Caco-2 (cell line): ENCODE results near the gene SRRM2. TPM values are rescaled to one million over a fixed set of nuclear protein-coding genes. Genes with fewer than 3 reads are reported as not detected.

Source experiments
- BruUV-seq: library from RNA; stranded (reverse); fragments of 400-500 nt; replicated peaks from 2 replicates; lab custom pipeline; 2021; lab: Mats Ljungman, UMichigan
- CTCF ChIA-PET: fragments of 300-600 bp; sonication (Branson Sonifier 250); formaldehyde crosslinking; loops from one replicate; lab custom pipeline; 2022; ENCODE audit warnings: antibody characterized with exemption; lab: Charles Lee
- POLR2A ChIA-PET: fragments of 300-600 bp; sonication (Branson Sonifier 250); formaldehyde crosslinking; loops from one replicate; lab custom pipeline; 2022; ENCODE audit warnings: antibody characterized with exemption; lab: Charles Lee
- DNase-seq, 2 experiments: peaks; one replicate each; pipeline versions ENCODE4 v3.0.0 to v3.0.0-alpha.2; 2020 to 2022
- H3K27me3 ChIP-seq: replicated peaks from 2 replicates; pipeline ENCODE4 v1.6.0; 2011; ENCODE audit warnings: low read length; ENCODE audit not compliant: control insufficient read depth, insufficient read depth
- H3K36me3 ChIP-seq: 2 replicates; pipeline ENCODE4 v1.5.1; 2011; ENCODE audit warnings: low read length; ENCODE audit not compliant: control insufficient read depth, insufficient read depth
- H3K4me1 ChIP-seq: fragments of 250-450 bp; sonication (Bioruptor Pico); 2 replicates; pipeline ENCODE4 v1.5.1; 2020; ENCODE audit warnings: mild to moderate bottlenecking
- H3K4me3 ChIP-seq: 2 replicates; pipeline ENCODE4 v1.5.1; 2011; ENCODE audit warnings: low read depth, mild to moderate bottlenecking, control low read depth, low read length
- H3K9me3 ChIP-seq: fragments of 250-450 bp; sonication (Bioruptor Pico); 2 replicates; pipeline ENCODE4 v1.5.1; 2020; ENCODE audit warnings: mild to moderate bottlenecking, moderate library complexity
- H3K27ac Mint-ChIP-seq: one replicate; pipeline ENCODE4 v1.8.0; 2022; ENCODE audit warnings: mixed read lengths; ENCODE audit not compliant: unreplicated experiment
- H3K27me3 Mint-ChIP-seq: one replicate; pipeline ENCODE4 v1.8.0; 2022; ENCODE audit warnings: mixed read lengths; ENCODE audit not compliant: insufficient read depth, unreplicated experiment
- H3K36me3 Mint-ChIP-seq: one replicate; pipeline ENCODE4 v1.8.0; 2022; ENCODE audit warnings: mild to moderate bottlenecking, mixed read lengths; ENCODE audit not compliant: insufficient read depth, unreplicated experiment
- H3K4me1 Mint-ChIP-seq: one replicate; pipeline ENCODE4 v1.8.0; 2022; ENCODE audit warnings: low read depth, mixed read lengths; ENCODE audit not compliant: unreplicated experiment
- H3K4me3 Mint-ChIP-seq: one replicate; pipeline ENCODE4 v1.8.0; 2022; ENCODE audit warnings: mild to moderate bottlenecking, moderate library complexity, mixed read lengths; ENCODE audit not compliant: unreplicated experiment
- H3K9me3 Mint-ChIP-seq: one replicate; pipeline ENCODE4 v1.8.0; 2022; ENCODE audit warnings: mixed read lengths; ENCODE audit not compliant: unreplicated experiment
- CTCF ChIP-seq, 2 experiments: fragments of 200-600 bp in 1 of 2; IDR thresholded peaks; 1 replicate in 1 of 2; 2 replicates in 1 of 2; pipeline versions ENCODE4 v1.5.1 to v1.8.0; 2011 to 2022; ENCODE audit warnings: antibody characterized with exemption in 1 of 2, control low read depth in 1 of 2, inconsistent platforms in 1 of 2, low read depth in 1 of 2, low read length in 1 of 2, mild to moderate bottlenecking in 1 of 2, moderate library complexity in 1 of 2; ENCODE audit not compliant: insufficient read depth in 1 of 2, severe bottlenecking in 1 of 2, unreplicated experiment in 1 of 2
- intact Hi-C: fragments of 100-400 bp; cut with micrococcal nuclease; formaldehyde crosslinking; loops from one replicate; pipeline ENCODE4 v1.10.0; 2022; ENCODE audit not compliant: unreplicated experiment
- total RNA-seq: library from RNA; stranded (reverse); gene quantifications from 2 replicates; pipeline ENCODE4 v1.2.3, GENCODE V29; 2022

SRRM2 gene
- total RNA-seq, 1 experiment from 2014 or later = 332 TPM

GRCh38 chr16:2811703-2812471 lies 59.4 kb downstream of the SRRM2 start:
- Mint-ChIP-seq H3K27me3 (no peaks in the 10 kb centered on the region), H3K4me3 (no peak overlapping the region), H3K9me3 (peaks cover 27% of the 10 kb centered on the region), H3K36me3 (peaks cover 5% of the 10 kb centered on the region), H3K4me1 (peaks cover 6% of the 10 kb centered on the region), H3K27ac (no peak overlapping the region)
- no peak for TF ChIP-seq CTCF (IDR thresholded peaks at IDR 0.05; ENCODE audit: insufficient read depth in 1 of 2, low read depth in 1 of 2, low read length in 1 of 2, severe bottlenecking in 1 of 2, unreplicated experiment in 1 of 2)
- H3K4me1 ChIP-seq = peaks cover 10% of the 10 kb centered on the region
- no peak for DNase-seq
- H3K36me3 ChIP-seq = no peaks in the 10 kb centered on the region
- intact Hi-C loops = no loop called here
- H3K4me3 ChIP-seq = no peak overlapping the region
- ChIA-PET CTCF (interaction anchor here (0.5 to 1.2 kb wide), 2 partner anchors 14 to 70 kb away, joined by 3 to 6 read pairs; partner anchors contain the start of gene PRSS41), POLR2A (no interaction called here)
- H3K9me3 ChIP-seq = no peaks in the 10 kb centered on the region
- BruUV-seq = no TSS peak
- no peaks in the 10 kb centered on the region for H3K27me3 ChIP-seq

GRCh38 chr16:2813771-2814221 lies 61.4 kb downstream of the SRRM2 start:
- H3K36me3 Mint-ChIP-seq = peaks cover 3% of the 10 kb centered on the region
- peaks cover 9% of the 10 kb centered on the region for H3K9me3 Mint-ChIP-seq
- BruUV-seq = no TSS peak
- POLR2A ChIA-PET = no interaction called here
- Histone ChIP-seq H3K27me3 (no peaks in the 10 kb centered on the region), H3K36me3 (no peaks in the 10 kb centered on the region), H3K9me3 (no peaks in the 10 kb centered on the region), H3K4me3 (no peak overlapping the region), H3K4me1 (peaks cover 10% of the 10 kb centered on the region)
- no peak for TF ChIP-seq CTCF (IDR thresholded peaks at IDR 0.05; ENCODE audit: insufficient read depth in 1 of 2, low read depth in 1 of 2, low read length in 1 of 2, severe bottlenecking in 1 of 2, unreplicated experiment in 1 of 2)
- H3K27ac Mint-ChIP-seq = no peak overlapping the region
- no peaks in the 10 kb centered on the region for H3K27me3 Mint-ChIP-seq
- intact Hi-C loops = no loop called here
- H3K4me3 Mint-ChIP-seq = no peak overlapping the region
- CTCF ChIA-PET = no interaction called here
- no peak for DNase-seq
- H3K4me1 Mint-ChIP-seq = peaks cover 4% of the 10 kb centered on the region

- ChIA-PET CTCF (no interaction called here), POLR2A (no interaction called here)
- no peaks in the 10 kb centered on the region for H3K9me3 Mint-ChIP-seq
- no peak for TF ChIP-seq CTCF (IDR thresholded peaks at IDR 0.05; ENCODE audit: insufficient read depth in 1 of 2, low read depth in 1 of 2, low read length in 1 of 2, severe bottlenecking in 1 of 2, unreplicated experiment in 1 of 2)
- Histone ChIP-seq H3K4me1 (peaks cover 10% of the 10 kb centered on the region), H3K9me3 (no peaks in the 10 kb centered on the region), H3K27me3 (no peaks in the 10 kb centered on the region), H3K36me3 (no peaks in the 10 kb centered on the region), H3K4me3 (no peak overlapping the region)
- intact Hi-C loops = no loop called here
- no peaks in the 10 kb centered on the region for H3K27me3 Mint-ChIP-seq
- no peak for DNase-seq
- no peaks in the 10 kb centered on the region for H3K4me1 Mint-ChIP-seq
- BruUV-seq = no TSS peak
- no peak overlapping the region for H3K27ac Mint-ChIP-seq
- H3K4me3 Mint-ChIP-seq = no peak overlapping the region
- H3K36me3 Mint-ChIP-seq = no peaks in the 10 kb centered on the region
Observed at GRCh38 chr16:2814551-2815298, 62.3 kb downstream of the SRRM2 start.
